Measurements from ENCODE around the gene UBALD2.
"Not testable (repeated sequence)": the region's sequence is repeated elsewhere in the genome, so short reads cannot be mapped to it uniquely, and the experiment has no call there.

Gene UBALD2

GRCh38 chr17:76244721-76245120 lies 20.4 kb upstream of the UBALD2 start:
- not testable (repeated sequence) for DNase-seq (ENCODE audit: low read depth in 3 of 3)

- DNase-seq (ENCODE audit: low read depth in 3 of 3), result no peak
Measured at GRCh38 chr17:76246080-76247066, 18.8 kb upstream of the UBALD2 start.

GRCh38 chr17:76247304-76247703 lies 17.8 kb upstream of the UBALD2 start:
- no peak for DNase-seq (ENCODE audit: low read depth in 3 of 3)

GRCh38 chr17:76248013-76248782 lies 16.9 kb upstream of the UBALD2 start:
- no peak for DNase-seq (ENCODE audit: low read depth in 3 of 3)

- DNase-seq (ENCODE audit: low read depth in 3 of 3), result no peak
Measured at GRCh38 chr17:76250141-76250540, 15.0 kb upstream of the UBALD2 start.

GRCh38 chr17:76251478-76252039 lies 13.6 kb upstream of the UBALD2 start:
- no peak for DNase-seq (ENCODE audit: low read depth in 3 of 3)

- DNase-seq (ENCODE audit: low read depth in 3 of 3), result no peak
Measured at GRCh38 chr17:76252040-76252954, 12.9 kb upstream of the UBALD2 start.

- not testable (repeated sequence) for DNase-seq (ENCODE audit: low read depth in 3 of 3)
Measured at GRCh38 chr17:76252967-76253766, 12.0 kb upstream of the UBALD2 start.

GRCh38 chr17:76253841-76254240 lies 11.3 kb upstream of the UBALD2 start:
- DNase-seq (ENCODE audit: low read depth in 3 of 3), result no peak

- DNase-seq (ENCODE audit: low read depth in 3 of 3), result no peak
Measured at GRCh38 chr17:76254275-76254674, 10.9 kb upstream of the UBALD2 start.

GRCh38 chr17:76255801-76256429 lies 9.2 kb upstream of the UBALD2 start:
- no peak for DNase-seq (ENCODE audit: low read depth in 3 of 3)

GRCh38 chr17:76256430-76257050 lies 8.6 kb upstream of the UBALD2 start:
- not testable (repeated sequence) for DNase-seq (ENCODE audit: low read depth in 3 of 3)

GRCh38 chr17:76260220-76260619 lies 4.9 kb upstream of the UBALD2 start:
- DNase-seq (ENCODE audit: low read depth in 3 of 3), result no peak

- no peak for DNase-seq (ENCODE audit: low read depth in 3 of 3)
Measured at GRCh38 chr17:76260669-76261068, 4.5 kb upstream of the UBALD2 start.

- no peak for DNase-seq (ENCODE audit: low read depth in 3 of 3)
Measured at GRCh38 chr17:76261421-76262215, 3.5 kb upstream of the UBALD2 start.

GRCh38 chr17:76262732-76263344 lies 2.3 kb upstream of the UBALD2 start:
- DNase-seq (ENCODE audit: low read depth in 3 of 3), result no peak

- DNase-seq (ENCODE audit: low read depth in 3 of 3), result no peak
Measured at GRCh38 chr17:76263896-76264295, 1.3 kb upstream of the UBALD2 start.

- DNase-seq (ENCODE audit: low read depth in 3 of 3), result no peak
Measured at GRCh38 chr17:76264425-76264754, 758 bp upstream of the UBALD2 start.

All from stimulated activated CD4-positive, alpha-beta T cell treated with anti-CD3 and anti-CD28 coated beads, TNF-alpha, amount 100 ng/mL, for 4 hours (primary cell).